Measurements from ENCODE around the gene ENO3. TPM values are rescaled to one million over a fixed set of nuclear protein-coding genes. Genes with fewer than 3 reads are reported as not detected.
A peak's percentile ranks its signal among the peaks of the same experiment; 100 is the strongest.

ENO3 gene
- total and polyA plus RNA-seq, 2 donors (not counting 3 experiments of a cell fraction or from before 2014, with no cell fraction given), result 5.5 to 5.9 TPM

DNA sequence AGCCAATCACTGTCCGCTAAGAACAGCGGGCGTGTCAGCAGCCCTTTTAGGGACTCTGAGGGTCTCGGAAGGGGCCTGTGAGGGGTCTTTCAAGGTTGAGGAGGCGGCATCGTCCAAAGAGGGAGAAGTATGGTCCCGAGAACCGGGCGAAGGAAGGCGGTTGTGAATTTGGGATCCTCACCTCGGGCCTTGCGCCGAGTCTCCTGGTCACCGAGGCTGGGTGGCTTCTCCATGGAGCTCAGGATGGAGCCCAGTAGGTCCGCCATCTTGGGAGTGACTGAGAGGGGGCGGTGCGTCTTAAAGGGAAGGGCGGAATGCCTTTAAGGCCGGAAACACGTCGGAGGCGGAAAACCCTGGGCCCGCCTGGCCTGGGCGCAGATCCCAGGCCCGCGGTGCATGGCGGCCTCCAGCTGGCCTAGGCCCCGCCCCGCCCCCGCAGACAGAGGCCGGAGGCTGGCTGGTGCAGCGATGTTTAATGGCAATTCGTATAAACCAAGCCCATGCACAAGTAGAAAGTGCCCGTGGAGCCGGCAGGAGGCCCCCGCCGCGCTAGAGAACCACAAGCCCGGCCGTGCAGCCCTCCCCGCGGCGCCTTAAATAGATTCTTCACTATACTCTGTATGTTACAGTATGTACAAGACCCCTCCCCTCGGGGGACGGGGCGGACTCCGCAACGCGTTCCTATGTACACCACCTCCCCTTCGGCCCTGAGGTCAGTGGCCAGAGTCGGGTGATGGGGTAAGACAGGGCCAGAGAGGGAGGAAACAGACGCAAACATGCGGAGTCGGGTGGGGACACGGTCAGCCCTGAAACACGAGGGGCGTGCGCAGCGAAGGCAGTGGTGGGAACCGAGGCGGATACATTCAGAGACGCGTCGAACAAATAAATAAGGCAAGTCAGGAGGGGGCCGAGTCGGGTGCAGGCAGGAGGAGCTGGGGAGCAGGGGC is 16.9 kb downstream of the ENO3 start, which contains the start of gene SPAG7:
Gene SPAG7, minus strand, starts transcription at position 279 of the 947 bp plus-strand sequence. Its CDS starts 13 bp downstream, at position 266.
- Histone ChIP-seq H3K4me2 (ENCODE audit: insufficient read depth, low read length) (peak within 1 kb of the TSS; percentile 85), H2AFZ (ENCODE audit: low read depth, low read length) (peak within 1 kb of the TSS; percentile 45), H3K9ac (replicated peaks; ENCODE audit: extremely low read depth, insufficient read depth, low read length) (peak within 1 kb of the TSS; percentile 71), H3K27ac (ENCODE audit: insufficient read depth, low read depth, low read length) (peak within 1 kb of the TSS; percentile 69), H3K79me2 (ENCODE audit: control insufficient read depth, insufficient read depth, low read length) (peaks cover 9% of the 10 kb centered on the region), H3K9me1 (replicated peaks; ENCODE audit: control insufficient read depth, extremely low read depth, insufficient read depth, low read length) (no peaks in the 10 kb centered on the region), H3K4me1 (ENCODE audit: control insufficient read depth, extremely low read depth, insufficient read depth, low read length) (peaks cover 24% of the 10 kb centered on the region), H4K20me1 (replicated peaks; ENCODE audit: control insufficient read depth, extremely low read depth, insufficient read depth, low read length) (no peaks in the 10 kb centered on the region), H3K9me3 (replicated peaks; ENCODE audit: control insufficient read depth, insufficient read depth, low read length) (no peaks in the 10 kb centered on the region), H3K27me3 (ENCODE audit: control insufficient read depth in 2 of 2, insufficient read depth in 2 of 2, low read length in 2 of 2) (no peaks in the 10 kb centered on the region), H3K36me3 (ENCODE audit: control insufficient read depth in 2 of 2, extremely low read depth in 1 of 2, insufficient read depth in 2 of 2, low read length in 2 of 2) (peaks cover 4 to 20% of the 10 kb centered on the region in 2 experiments), H3K4me3 (replicated peaks in 1 of 3; ENCODE audit: insufficient read depth in 1 of 3, low read depth in 1 of 3, low read length in 3 of 3) (peak within 1 kb of the TSS; percentile 20 to 87 (median 63))
- dilution Hi-C loops (cut with MboI; ENCODE audit: extremely low pct_ligation_motif_present, low sequenced_read_pairs), result no loop called here
- POLR2A ChIA-PET, result interaction anchor here (0.6 to 2.6 kb wide), 9 partner anchors 14 to 155 kb away, joined by 3 to 18 read pairs (median 5); partner anchors contain the start of genes ENO3, PFN1, RNF167 and SLC25A11
- FAIRE-seq, result peak; percentile 42
- CTCF ChIA-PET, result interaction anchor here (1.0 to 4.5 kb wide), 11 partner anchors 11 to 257 kb away, joined by 3 to 40 read pairs (median 6); partner anchors contain the start of genes ARRB2, CAMTA2, CHRNE and RNF167
- BruUV-seq (replicated peaks), result TSS peak; percentile 71
- TF ChIP-seq JUN (IDR thresholded peaks at IDR 0.05; ENCODE audit: borderline replicate concordance, insufficient read depth, insufficient read length, low read depth), result no peak
- no peak for TF ChIP-seq GATA2 (IDR thresholded peaks at IDR 0.05; ENCODE audit: insufficient read depth, insufficient read length, low read depth, low read length)
- TF ChIP-seq EZH2 (IDR thresholded peaks at IDR 0.05; ENCODE audit: borderline replicate concordance, low read depth, low read length, severe bottlenecking), result no peak
- TF ChIP-seq, protein P1, sequence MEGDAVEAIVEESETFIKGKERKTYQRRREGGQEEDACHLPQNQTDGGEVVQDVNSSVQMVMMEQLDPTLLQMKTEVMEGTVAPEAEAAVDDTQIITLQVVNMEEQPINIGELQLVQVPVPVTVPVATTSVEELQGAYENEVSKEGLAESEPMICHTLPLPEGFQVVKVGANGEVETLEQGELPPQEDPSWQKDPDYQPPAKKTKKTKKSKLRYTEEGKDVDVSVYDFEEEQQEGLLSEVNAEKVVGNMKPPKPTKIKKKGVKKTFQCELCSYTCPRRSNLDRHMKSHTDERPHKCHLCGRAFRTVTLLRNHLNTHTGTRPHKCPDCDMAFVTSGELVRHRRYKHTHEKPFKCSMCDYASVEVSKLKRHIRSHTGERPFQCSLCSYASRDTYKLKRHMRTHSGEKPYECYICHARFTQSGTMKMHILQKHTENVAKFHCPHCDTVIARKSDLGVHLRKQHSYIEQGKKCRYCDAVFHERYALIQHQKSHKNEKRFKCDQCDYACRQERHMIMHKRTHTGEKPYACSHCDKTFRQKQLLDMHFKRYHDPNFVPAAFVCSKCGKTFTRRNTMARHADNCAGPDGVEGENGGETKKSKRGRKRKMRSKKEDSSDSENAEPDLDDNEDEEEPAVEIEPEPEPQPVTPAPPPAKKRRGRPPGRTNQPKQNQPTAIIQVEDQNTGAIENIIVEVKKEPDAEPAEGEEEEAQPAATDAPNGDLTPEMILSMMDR (IDR thresholded peaks at IDR 0.05; ENCODE audit: extremely low read depth in 1 of 2, insufficient read depth in 1 of 2, low read depth in 1 of 2, low read length in 2 of 2), result no peak
- TF ChIP-seq FOS (IDR thresholded peaks at IDR 0.05; ENCODE audit: borderline replicate concordance, insufficient read depth, low read length), result no peak
- TF ChIP-seq MYC (IDR thresholded peaks at IDR 0.05; ENCODE audit: low read depth, low read length), result no peak
- peak; percentile 85 for TF ChIP-seq POLR2AphosphoS5 (IDR thresholded peaks at IDR 0.05; ENCODE audit: insufficient read depth, low read depth, low read length)
- TF ChIP-seq POLR2A (IDR thresholded peaks at IDR 0.05; ENCODE audit: low read depth, low read length), result peak; percentile 95
- TF ChIP-seq, protein P2, sequence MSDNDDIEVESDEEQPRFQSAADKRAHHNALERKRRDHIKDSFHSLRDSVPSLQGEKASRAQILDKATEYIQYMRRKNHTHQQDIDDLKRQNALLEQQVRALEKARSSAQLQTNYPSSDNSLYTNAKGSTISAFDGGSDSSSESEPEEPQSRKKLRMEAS (IDR thresholded peaks at IDR 0.05; ENCODE audit: insufficient read depth, insufficient read length), result peak; percentile 52
- peak; percentile 99 for DNase-seq (ENCODE audit: low read depth, low spot score)
- intact Hi-C loops (cut with micrococcal nuclease), result loop anchor here (1.0 kb wide), 4 partner anchors 19 to 59 kb away; partner anchors contain the start of genes CAMTA2, PFN1, RNF167 and SLC25A11

Measured in endothelial cell of umbilical vein (primary cell).